PFSK-1 (cell line): ENCODE results near the gene HNRNPLL.

Experiments used
- FOXP2 ChIP-seq: optimal IDR thresholded peaks from 2 replicates; pipeline ENCODE3; 2011; ENCODE audit warnings: borderline replicate concordance, control low read depth, inconsistent platforms; ENCODE audit not compliant: insufficient read depth; ENCODE audit errors: extremely low read length, extremely low read depth
- POLR2AphosphoS5 ChIP-seq: IDR thresholded peaks from 2 replicates; pipeline ENCODE4 v1.6.1; 2012; ENCODE audit warnings: low read depth, mild to moderate bottlenecking, control low read depth, low read length, moderate library complexity
- REST ChIP-seq, 2 experiments: IDR thresholded peaks; 2 replicates each; pipeline versions ENCODE4 v1.6.1 to v1.8.0; 2011 to 2012; ENCODE audit warnings: low read depth in 2 of 2, low read length in 2 of 2, control low read depth in 1 of 2, inconsistent platforms in 1 of 2, mild to moderate bottlenecking in 1 of 2, moderate library complexity in 1 of 2; ENCODE audit not compliant: insufficient read depth in 1 of 2
- SIN3A ChIP-seq: IDR thresholded peaks from 2 replicates; pipeline ENCODE4 v1.6.1; 2012; ENCODE audit warnings: mild to moderate bottlenecking, low read length, moderate library complexity, borderline replicate concordance; ENCODE audit not compliant: insufficient read depth
- TAF1 ChIP-seq: IDR thresholded peaks from 2 replicates; pipeline ENCODE4 v1.6.1; 2012; ENCODE audit warnings: low read length, control low read depth, borderline replicate concordance; ENCODE audit not compliant: insufficient read depth

HNRNPLL gene

GRCh38 chr2:38583994-38584393, 18.7 kb downstream of the HNRNPLL start:
- TF ChIP-seq POLR2AphosphoS5: no peak
- no peak for TF ChIP-seq REST (IDR thresholded peaks at IDR 0.05; ENCODE audit: insufficient read depth in 1 of 2, low read depth in 2 of 2, low read length in 2 of 2)
- no peak for TF ChIP-seq SIN3A
- TF ChIP-seq TAF1: no peak
- TF ChIP-seq FOXP2: no peak

GRCh38 chr2:38583524-38583923, 19.2 kb downstream of the HNRNPLL start:
- no peak for TF ChIP-seq TAF1
- no peak for TF ChIP-seq SIN3A
- no peak for TF ChIP-seq POLR2AphosphoS5
- TF ChIP-seq REST (IDR thresholded peaks at IDR 0.05; ENCODE audit: insufficient read depth in 1 of 2, low read depth in 2 of 2, low read length in 2 of 2): no peak
- TF ChIP-seq FOXP2: no peak

- TF ChIP-seq SIN3A (no peak), REST (IDR thresholded peaks at IDR 0.05; ENCODE audit: insufficient read depth in 1 of 2, low read depth in 2 of 2, low read length in 2 of 2) (no peak), FOXP2 (no peak), TAF1 (no peak)
These were observed 21.3 kb downstream of the HNRNPLL start for GRCh38 chr2:38581193-38582147.

- no peak for TF ChIP-seq FOXP2
- no peak for TF ChIP-seq TAF1
- no peak for TF ChIP-seq SIN3A
- no peak for TF ChIP-seq POLR2AphosphoS5
- no peak for TF ChIP-seq REST (IDR thresholded peaks at IDR 0.05; ENCODE audit: insufficient read depth in 1 of 2, low read depth in 2 of 2, low read length in 2 of 2)
These were observed 22.6 kb downstream of the HNRNPLL start for GRCh38 chr2:38580115-38580636.
